ENCODE results near the gene PXMP4.

PXMP4 gene

GRCh38 chr20:33746325-33746998 is 26.4 kb upstream of the PXMP4 start:
- H3K27me3 ChIP-seq (ENCODE audit: insufficient read depth, low read length): no peaks in the 10 kb centered on the region
- H3K4me1 ChIP-seq (ENCODE audit: insufficient read depth, low read length): no peaks in the 10 kb centered on the region
- no peaks in the 10 kb centered on the region for H3K36me3 ChIP-seq (ENCODE audit: insufficient read depth, low read length)
- no peaks in the 10 kb centered on the region for H3K9me3 ChIP-seq (ENCODE audit: low read length)
- no peak overlapping the region for H3K4me3 ChIP-seq (ENCODE audit: low read length)
- no peak overlapping the region for H2AFZ ChIP-seq (ENCODE audit: low read depth, low read length)

DNA sequence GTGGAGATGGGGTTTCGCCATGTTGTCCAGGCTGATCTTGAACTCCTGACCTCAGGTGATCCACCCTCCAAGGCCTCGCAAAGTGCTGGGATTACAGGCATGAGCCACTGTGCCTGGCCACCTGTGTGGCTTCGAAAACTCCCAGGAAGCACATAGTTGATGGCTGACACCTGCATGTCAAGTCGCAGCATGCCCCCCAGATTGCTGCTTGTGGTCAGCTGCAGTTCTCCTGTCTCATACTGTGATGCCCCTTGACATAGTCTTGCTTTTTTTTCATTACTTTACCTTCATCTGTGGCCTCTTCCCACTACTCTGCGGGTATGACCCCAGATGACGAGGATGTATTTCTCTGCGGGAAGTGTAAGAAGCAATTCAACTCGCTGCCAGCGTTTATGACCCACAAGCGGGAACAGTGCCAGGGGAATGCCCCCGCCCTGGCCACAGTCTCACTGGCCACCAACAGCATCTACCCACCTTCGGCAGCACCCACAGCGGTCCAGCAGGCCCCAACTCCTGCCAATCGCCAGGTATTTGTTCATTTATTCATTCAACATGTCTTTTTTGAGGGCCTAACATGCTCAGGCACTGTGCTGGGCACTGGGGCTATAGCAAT is 24.8 kb upstream of the PXMP4 start:
- no peaks in the 10 kb centered on the region for H3K4me1 ChIP-seq (ENCODE audit: insufficient read depth, low read length)
- no peaks in the 10 kb centered on the region for H3K27me3 ChIP-seq (ENCODE audit: insufficient read depth, low read length)
- no peaks in the 10 kb centered on the region for H3K9me3 ChIP-seq (ENCODE audit: low read length)
- no peak overlapping the region for H2AFZ ChIP-seq (ENCODE audit: low read depth, low read length)
- H3K4me3 ChIP-seq (ENCODE audit: low read length): no peak overlapping the region
- H3K36me3 ChIP-seq (ENCODE audit: insufficient read depth, low read length): no peaks in the 10 kb centered on the region

DNA sequence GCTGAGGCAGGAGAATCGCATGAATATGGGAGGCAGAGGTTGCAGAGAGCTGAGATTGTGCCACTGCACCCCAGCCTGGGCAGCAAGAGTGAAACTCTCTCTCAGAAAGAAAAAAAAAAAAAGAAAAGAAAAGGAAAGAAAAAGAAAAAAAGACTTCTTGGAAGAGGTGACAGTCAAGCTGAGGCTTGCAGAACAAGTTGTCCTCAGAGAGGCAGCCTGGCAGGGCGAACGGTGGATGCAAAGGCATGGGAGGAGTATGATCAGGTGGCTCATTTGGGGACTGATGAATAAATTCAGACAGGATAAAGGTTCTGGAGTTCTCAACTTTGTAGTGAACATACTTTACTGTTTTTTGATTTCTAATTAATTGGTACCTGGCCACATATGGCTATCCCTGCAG is 24.1 kb upstream of the PXMP4 start:
- H2AFZ ChIP-seq (ENCODE audit: low read depth, low read length): no peak overlapping the region
- no peaks in the 10 kb centered on the region for H3K27me3 ChIP-seq (ENCODE audit: insufficient read depth, low read length)
- H3K4me3 ChIP-seq (ENCODE audit: low read length): no peak overlapping the region
- no peaks in the 10 kb centered on the region for H3K9me3 ChIP-seq (ENCODE audit: low read length)
- H3K36me3 ChIP-seq (ENCODE audit: insufficient read depth, low read length): no peaks in the 10 kb centered on the region
- no peaks in the 10 kb centered on the region for H3K4me1 ChIP-seq (ENCODE audit: insufficient read depth, low read length)

DNA sequence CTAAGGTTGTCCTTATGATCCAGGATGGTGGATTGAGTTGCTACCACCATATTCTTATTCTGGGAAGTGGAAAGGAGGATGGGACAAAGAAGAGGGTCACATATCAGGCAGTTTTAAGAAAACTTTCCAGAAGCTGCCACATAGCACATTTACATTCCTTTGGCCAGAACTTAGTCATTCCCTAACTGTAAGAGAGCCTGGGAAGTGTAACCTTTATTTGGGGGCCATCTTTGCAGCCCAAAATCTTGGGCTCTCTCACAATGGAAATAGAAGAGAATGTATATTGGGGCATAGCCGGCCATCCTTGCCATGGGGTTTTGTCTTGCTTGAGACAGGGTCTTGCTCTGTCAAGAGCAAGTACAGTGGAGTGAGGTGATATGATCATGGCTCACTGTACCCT is 20.1 kb upstream of the PXMP4 start:
- Histone ChIP-seq H3K9me3 (ENCODE audit: low read length) (peaks cover 7% of the 10 kb centered on the region), H2AFZ (ENCODE audit: low read depth, low read length) (no peak overlapping the region), H3K27me3 (ENCODE audit: insufficient read depth, low read length) (no peaks in the 10 kb centered on the region), H3K4me1 (ENCODE audit: insufficient read depth, low read length) (no peaks in the 10 kb centered on the region), H3K4me3 (ENCODE audit: low read length) (no peak overlapping the region), H3K36me3 (ENCODE audit: insufficient read depth, low read length) (no peaks in the 10 kb centered on the region)

DNA sequence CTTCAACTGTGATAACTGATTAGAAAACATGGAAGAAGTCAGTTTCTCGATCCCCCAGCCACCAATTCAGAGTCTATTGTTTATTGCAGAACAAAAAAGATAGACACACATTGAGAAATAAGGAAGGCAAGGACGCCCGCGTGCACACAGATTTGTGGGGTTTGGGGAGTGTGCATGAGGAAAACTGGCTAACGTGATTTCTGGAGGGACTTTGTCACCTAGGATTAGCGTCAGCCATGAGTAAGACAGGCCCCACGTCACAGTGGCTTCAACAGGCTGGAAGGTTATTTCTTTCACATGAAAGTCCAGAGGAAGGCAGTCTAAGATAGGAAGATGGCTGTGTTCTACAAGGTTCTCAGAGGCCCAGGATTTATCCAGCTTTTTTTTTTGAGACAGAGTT is 19.4 kb upstream of the PXMP4 start:
- Histone ChIP-seq H3K36me3 (ENCODE audit: insufficient read depth, low read length) (no peaks in the 10 kb centered on the region), H3K9me3 (ENCODE audit: low read length) (peaks cover 7% of the 10 kb centered on the region), H3K4me1 (ENCODE audit: insufficient read depth, low read length) (no peaks in the 10 kb centered on the region), H3K4me3 (ENCODE audit: low read length) (no peak overlapping the region), H3K27me3 (ENCODE audit: insufficient read depth, low read length) (no peaks in the 10 kb centered on the region), H2AFZ (ENCODE audit: low read depth, low read length) (no peak overlapping the region)

GRCh38 chr20:33736962-33737361 is 16.9 kb upstream of the PXMP4 start:
- Histone ChIP-seq H2AFZ (ENCODE audit: low read depth, low read length) (no peak overlapping the region), H3K36me3 (ENCODE audit: insufficient read depth, low read length) (no peaks in the 10 kb centered on the region), H3K4me3 (ENCODE audit: low read length) (no peak overlapping the region), H3K4me1 (ENCODE audit: insufficient read depth, low read length) (peaks cover 8% of the 10 kb centered on the region), H3K27me3 (ENCODE audit: insufficient read depth, low read length) (no peaks in the 10 kb centered on the region), H3K9me3 (ENCODE audit: low read length) (peaks cover 7% of the 10 kb centered on the region)

DNA sequence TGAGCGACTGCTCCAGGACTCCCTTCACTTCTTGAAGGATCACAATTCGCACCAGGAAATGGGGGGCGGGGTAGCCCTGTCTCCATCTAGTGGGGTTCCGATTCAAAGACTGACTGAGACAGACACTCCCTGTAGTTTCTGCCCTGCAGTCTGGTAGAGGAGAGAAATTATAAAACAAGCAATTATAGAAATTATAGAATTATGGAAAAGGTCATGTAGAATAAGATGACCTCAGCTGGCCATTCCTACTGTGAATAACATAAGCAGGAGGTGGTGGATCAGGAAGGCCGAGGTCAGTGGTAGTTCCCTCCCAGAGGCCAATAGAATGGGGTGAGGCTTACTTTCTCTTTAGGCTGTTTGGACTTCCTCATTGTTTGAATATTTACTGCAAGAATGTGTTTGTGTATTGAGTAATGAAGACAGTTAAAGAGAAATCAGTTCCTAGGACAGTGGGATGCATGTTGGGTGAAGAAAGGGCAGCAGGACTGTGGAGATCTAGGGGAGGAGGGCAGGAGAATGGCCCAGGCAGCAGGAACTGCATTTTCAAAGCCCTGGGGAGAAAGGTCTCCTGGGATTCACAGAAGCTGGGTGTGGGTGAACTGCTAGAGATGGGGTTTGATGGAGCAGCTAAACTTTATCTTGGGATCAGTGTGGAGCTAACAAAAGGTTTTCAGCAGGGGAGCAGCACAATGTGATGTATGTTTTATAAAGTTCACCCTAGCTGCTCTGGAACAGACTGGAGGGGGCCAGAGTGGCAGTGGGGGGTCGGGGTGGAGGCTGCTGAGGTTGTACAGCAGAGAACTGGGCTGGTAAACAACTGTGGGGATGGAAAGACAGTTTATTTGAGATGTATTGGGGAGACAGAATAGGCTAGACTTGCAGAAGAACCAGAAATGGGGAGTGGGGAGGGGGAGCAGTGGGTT is 13.8 kb upstream of the PXMP4 start:
- Histone ChIP-seq H3K4me1 (ENCODE audit: insufficient read depth, low read length) (peaks cover 8% of the 10 kb centered on the region), H2AFZ (ENCODE audit: low read depth, low read length) (no peak overlapping the region), H3K4me3 (ENCODE audit: low read length) (no peak overlapping the region), H3K9me3 (ENCODE audit: low read length) (peaks cover 7% of the 10 kb centered on the region), H3K36me3 (ENCODE audit: insufficient read depth, low read length) (no peaks in the 10 kb centered on the region), H3K27me3 (ENCODE audit: insufficient read depth, low read length) (no peaks in the 10 kb centered on the region)

DNA sequence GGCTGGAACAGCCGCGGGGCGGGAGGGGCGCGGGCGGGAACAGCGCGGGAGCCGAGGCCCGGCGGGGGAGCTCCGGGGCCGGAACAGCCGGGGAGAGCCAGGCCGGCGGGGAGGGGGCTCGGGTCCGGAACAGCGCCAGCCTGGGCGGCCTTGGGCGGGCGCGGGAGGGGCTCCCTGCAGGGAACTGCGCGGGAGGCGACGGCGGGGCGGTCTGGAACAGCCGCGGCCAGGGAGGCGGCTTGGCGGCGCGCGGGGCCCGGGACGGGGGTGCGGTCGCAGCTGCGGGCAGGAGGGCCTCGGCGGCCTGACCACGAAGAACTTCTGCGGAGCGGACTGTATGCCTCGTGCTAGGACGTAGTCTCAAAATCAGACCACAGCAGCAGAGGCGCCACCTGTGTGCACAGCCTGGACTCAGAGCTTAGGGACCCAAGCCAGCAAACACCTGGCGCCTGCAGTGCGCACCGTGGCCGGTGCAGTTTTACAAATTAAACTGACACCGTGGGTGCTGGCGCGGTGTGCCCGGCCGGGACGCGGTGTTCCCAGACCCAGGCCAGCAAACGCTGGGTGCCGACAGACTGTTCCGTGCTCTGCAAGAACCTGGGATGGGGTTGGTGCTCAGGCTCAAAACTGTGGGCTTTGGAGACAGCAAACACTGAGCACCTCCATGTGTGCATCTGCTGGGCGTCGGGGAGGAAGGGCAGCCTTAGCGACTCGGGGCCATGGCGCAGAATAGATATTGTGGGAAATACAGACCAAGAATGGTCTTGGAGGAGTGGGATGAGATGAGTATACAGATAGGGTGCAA is 12.3 kb upstream of the PXMP4 start:
- Histone ChIP-seq H3K36me3 (ENCODE audit: insufficient read depth, low read length) (no peaks in the 10 kb centered on the region), H2AFZ (ENCODE audit: low read depth, low read length) (peak overlapping the region; percentile 80), H3K9me3 (ENCODE audit: low read length) (peaks cover 7% of the 10 kb centered on the region), H3K4me1 (ENCODE audit: insufficient read depth, low read length) (peaks cover 8% of the 10 kb centered on the region), H3K4me3 (ENCODE audit: low read length) (peak overlapping the region; percentile 42), H3K27me3 (ENCODE audit: insufficient read depth, low read length) (no peaks in the 10 kb centered on the region)

DNA sequence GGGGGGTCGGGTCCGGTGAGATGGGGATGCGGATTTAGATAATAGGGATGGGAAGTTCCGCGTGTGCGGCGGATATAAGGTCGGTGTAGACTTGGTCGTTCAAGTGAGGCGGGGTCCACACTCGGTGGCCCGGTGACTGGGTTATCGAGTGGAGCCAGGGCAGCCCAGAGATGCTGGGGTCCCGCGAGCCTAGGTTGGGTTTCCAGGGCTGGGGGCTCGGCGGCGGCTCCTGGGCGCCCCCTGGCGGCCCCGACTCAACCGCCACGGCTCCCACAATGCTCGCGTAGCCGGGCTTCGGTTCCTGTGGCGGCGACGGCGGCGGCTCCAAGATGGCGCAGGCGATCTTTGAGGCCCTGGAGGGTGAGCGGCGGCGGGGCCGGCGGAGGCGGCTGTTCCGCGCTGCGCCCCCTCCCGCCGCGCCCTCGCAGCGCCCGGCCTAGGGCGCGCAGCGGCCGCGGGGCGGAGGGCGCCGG is 11.6 kb upstream of the PXMP4 start, which contains the start of gene ZNF341:
TSS of gene ZNF341 (plus strand) at position 304 of the 473 bp plus-strand sequence. CDS start at position 330, 26 bp downstream.
- H3K36me3 ChIP-seq (ENCODE audit: insufficient read depth, low read length): no peaks in the 10 kb centered on the region
- H2AFZ ChIP-seq (ENCODE audit: low read depth, low read length): peak within 1 kb of the TSS; percentile 80
- H3K9me3 ChIP-seq (ENCODE audit: low read length): peaks cover 4% of the 10 kb centered on the region
- peak within 1 kb of the TSS; percentile 42 for H3K4me3 ChIP-seq (ENCODE audit: low read length)
- H3K27me3 ChIP-seq (ENCODE audit: insufficient read depth, low read length): no peaks in the 10 kb centered on the region
- peaks cover 8% of the 10 kb centered on the region for H3K4me1 ChIP-seq (ENCODE audit: insufficient read depth, low read length)

DNA sequence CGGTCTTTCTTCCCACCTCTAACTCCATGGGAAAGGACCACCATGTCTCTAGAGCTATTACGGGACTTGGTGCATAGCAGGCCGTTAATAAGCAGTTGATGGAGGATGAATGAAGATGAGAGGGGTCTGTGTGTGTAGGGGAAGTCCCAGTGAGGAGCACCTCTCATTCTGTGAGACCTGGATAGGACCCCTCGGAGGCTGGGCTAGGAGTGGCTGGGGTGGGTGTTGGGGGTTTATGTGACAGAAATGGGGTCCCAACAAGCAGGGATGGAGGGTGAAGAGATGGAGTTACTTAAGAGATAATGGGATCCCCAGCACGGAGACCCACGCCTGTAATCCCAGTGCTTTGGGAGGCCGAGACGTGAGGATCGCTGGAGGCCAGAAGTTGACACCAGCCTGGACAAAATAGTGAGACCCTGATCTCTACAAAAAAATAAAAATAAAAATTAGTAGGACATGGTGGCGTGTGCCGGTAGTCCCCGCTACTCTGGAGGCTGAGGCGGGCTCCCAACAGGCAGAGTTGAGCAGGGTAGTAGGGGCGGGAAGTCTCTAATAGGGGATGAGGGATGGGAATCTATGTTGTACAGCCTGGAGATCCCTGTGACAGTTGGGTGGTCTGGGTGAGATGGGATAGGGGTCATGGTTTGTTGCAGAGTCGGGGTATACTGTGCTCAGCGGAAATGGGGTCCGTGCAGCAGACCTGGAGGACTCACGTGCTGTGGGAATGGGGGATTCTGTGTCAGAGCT is 11.0 kb upstream of the PXMP4 start:
- H3K27me3 ChIP-seq (ENCODE audit: insufficient read depth, low read length): no peaks in the 10 kb centered on the region
- H3K4me3 ChIP-seq (ENCODE audit: low read length): peak overlapping the region; percentile 15
- H3K9me3 ChIP-seq (ENCODE audit: low read length): no peaks in the 10 kb centered on the region
- peak overlapping the region; percentile 74 for H2AFZ ChIP-seq (ENCODE audit: low read depth, low read length)
- H3K36me3 ChIP-seq (ENCODE audit: insufficient read depth, low read length): no peaks in the 10 kb centered on the region
- H3K4me1 ChIP-seq (ENCODE audit: insufficient read depth, low read length): peaks cover 8% of the 10 kb centered on the region

DNA sequence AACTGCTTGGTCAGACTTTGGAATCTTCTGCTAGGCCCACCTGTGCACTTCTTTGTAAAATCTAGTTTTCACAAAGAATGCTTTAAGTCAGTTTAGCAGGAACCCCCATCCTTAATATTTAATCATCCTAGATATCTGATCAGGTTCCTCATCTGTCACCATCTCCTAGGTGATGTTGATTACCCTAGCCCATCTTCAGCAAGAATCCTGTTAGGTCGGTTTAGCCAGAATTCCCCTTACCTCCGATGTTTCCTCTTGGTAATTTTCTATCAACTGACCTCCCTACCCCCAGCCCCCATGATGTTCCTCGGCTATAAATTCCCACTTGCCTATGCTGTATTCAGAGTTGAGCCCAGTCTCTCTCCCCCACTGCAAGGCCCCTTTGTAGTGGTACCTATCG is 9.0 kb upstream of the PXMP4 start:
- no peak overlapping the region for H2AFZ ChIP-seq (ENCODE audit: low read depth, low read length)
- peaks cover 6% of the 10 kb centered on the region for H3K4me1 ChIP-seq (ENCODE audit: insufficient read depth, low read length)
- no peaks in the 10 kb centered on the region for H3K27me3 ChIP-seq (ENCODE audit: insufficient read depth, low read length)
- H3K4me3 ChIP-seq (ENCODE audit: low read length): no peak overlapping the region
- no peaks in the 10 kb centered on the region for H3K36me3 ChIP-seq (ENCODE audit: insufficient read depth, low read length)
- no peaks in the 10 kb centered on the region for H3K9me3 ChIP-seq (ENCODE audit: low read length)

DNA sequence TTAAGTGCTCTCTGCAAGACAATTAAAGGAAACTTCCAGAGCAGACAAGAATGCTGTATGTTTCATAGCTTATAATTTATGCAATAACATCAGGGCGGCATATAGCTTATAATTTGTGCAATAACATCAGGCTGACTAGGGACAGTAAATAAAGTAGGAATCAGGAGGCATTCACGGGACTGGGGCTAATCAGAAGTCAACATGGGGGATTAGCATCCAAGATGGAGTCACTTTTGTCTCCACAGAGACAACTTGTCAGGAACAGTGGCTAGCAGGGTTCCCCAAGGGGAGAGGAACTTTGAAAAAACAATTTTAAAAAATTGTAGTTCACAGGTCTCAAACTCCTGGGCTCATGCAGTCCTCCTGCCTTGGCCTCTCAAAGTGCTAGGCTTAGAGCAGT is 8.4 kb upstream of the PXMP4 start:
- peaks cover 4% of the 10 kb centered on the region for H3K4me1 ChIP-seq (ENCODE audit: insufficient read depth, low read length)
- H3K27me3 ChIP-seq (ENCODE audit: insufficient read depth, low read length): no peaks in the 10 kb centered on the region
- no peak overlapping the region for H2AFZ ChIP-seq (ENCODE audit: low read depth, low read length)
- H3K36me3 ChIP-seq (ENCODE audit: insufficient read depth, low read length): no peaks in the 10 kb centered on the region
- no peak overlapping the region for H3K4me3 ChIP-seq (ENCODE audit: low read length)
- no peaks in the 10 kb centered on the region for H3K9me3 ChIP-seq (ENCODE audit: low read length)
